ENCODE data around the gene PHIP.

GRCh38 chr6:78948785-78949184, 129.3 kb downstream of the PHIP start:
- TF ChIP-seq CTCF (conservative IDR thresholded peaks at IDR 0.05) = no peak
- no peak for TF ChIP-seq ZFX (IDR thresholded peaks at IDR 0.05)

All from C4-2B (cell line).